SIG-M5 treated with dmso at 0.1 percent for 504 hours (cell line): Measurements from ENCODE around the gene GADD45G.

Source experiments
- DNase-seq: peaks from one replicate; lab custom pipeline; 2025; ENCODE audit not compliant: unreplicated experiment; lab: John Stamatoyannopoulos, UW

GADD45G gene

GRCh38 chr9:89629081-89629976, 24.5 kb downstream of the GADD45G start:
- no peak for DNase-seq

DNA sequence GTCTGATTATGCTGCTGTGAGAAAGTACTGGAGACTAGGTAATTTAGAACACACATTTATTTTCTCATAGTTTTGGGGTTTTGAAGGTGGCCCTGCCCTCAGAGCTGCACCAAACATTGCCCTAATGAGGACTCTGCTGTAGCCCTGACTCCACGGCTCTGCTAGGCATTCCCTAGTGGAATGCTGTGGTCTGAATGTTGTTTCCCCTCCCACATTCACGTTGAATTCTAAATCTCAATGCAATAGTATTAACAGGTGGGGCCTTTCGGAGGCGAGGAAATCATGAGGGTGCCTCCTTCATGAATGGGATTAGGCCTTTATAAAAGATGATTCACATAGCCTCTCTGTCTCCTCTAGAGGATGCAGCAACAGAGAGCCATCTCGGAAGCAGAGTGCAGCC, 25.7 kb downstream of the GADD45G start:
- DNase-seq = no peak

DNA sequence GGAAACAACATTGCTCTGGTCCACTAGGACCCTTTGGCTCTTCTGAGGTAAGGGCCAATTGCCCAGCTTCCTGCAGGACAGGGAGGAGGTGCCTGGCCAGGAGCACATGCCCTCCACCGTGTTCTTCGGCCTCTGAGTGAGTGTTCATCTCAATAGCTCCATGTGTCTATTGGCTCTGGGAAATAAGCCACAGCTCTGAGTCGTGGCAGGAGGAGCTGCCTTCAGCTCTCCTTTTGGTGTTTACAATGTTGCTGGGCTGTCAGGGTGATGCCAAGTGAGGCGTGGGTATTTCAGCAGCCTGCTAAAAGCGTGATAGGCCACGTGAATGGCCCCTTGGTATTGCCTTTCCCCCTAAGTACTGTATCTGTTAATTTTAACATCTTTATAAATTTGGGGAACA, 26.6 kb downstream of the GADD45G start:
- DNase-seq = no peak

DNA sequence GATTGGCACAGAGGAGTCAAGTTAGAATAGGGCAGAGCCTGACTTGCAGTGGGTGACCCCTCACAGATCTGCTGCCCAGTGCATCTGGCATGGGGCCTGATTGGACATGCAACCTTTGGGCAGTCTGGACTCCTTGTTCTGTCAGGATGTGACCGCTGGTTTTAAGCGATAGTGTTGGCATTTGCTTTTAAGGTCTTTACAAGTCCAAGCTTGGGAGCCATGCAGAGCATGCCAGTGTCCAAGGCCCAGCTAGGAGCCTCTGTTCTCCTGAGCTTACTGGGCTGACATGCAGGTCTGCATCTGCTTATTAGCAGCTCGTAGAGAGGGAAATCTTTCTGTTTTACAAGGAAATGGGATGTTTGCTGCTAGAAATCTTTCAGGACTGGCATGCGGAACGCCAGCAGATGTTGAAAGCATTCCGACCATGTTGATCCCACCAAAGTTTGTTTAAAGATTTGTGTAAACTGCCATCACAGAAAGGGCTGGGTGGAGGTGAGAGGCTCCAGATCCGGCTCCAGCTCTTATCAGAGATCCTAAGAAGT, 27.5 kb downstream of the GADD45G start:
- no peak for DNase-seq

GRCh38 chr9:89632736-89633135, 27.9 kb downstream of the GADD45G start:
- DNase-seq = no peak

DNA sequence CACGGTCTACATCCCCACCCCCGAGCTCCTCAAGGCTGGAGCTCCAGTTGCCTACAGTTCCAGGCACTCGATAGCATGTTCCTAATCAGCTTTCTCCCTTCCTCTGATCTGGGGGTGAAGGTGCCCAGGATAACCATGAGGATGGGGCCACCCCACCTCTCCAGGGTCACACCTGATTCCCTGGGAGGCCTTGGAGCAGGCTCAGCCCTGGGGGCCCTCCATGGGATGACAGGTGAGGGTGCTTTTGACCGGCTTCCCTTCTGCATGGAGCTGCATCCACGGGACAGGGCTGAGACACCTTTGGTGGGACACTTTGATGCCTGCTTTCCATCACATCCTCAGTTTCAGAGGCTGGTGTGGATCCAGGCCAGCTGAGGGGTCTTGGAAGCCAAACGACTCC, 28.6 kb downstream of the GADD45G start:
- DNase-seq = no peak

GRCh38 chr9:89633920-89634319, 29.1 kb downstream of the GADD45G start:
- DNase-seq = no peak

GRCh38 chr9:89634995-89635742, 30.4 kb downstream of the GADD45G start:
- DNase-seq = no peak

- DNase-seq = no peak
These were observed 31.0 kb downstream of the GADD45G start for GRCh38 chr9:89635816-89636215.

GRCh38 chr9:89637787-89638186, 33.0 kb downstream of the GADD45G start:
- DNase-seq = no peak

- no peak for DNase-seq
These were observed 33.5 kb downstream of the GADD45G start for GRCh38 chr9:89638359-89638758.

DNA sequence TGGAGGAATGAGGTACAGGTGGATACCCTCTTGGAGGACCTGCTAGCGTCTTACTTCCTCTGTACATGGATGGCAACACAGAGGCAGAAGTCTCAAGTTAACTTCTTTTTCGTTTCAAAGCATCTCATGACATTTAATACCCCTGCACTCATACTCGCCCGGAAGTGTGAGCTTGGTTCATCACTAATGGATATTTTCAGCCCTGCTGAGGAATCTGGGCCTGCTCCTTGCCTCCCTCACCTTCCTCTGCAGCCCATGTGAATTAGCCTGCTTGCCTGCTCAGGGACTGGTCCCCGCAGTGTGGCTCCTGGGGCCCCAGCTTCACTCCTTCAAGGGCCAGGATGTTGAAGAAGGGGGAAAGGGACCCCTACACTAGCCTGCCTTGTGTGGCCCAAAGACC, 34.1 kb downstream of the GADD45G start:
- DNase-seq = no peak

- no peak for DNase-seq
These were observed 34.6 kb downstream of the GADD45G start for GRCh38 chr9:89639367-89639795.

GRCh38 chr9:89639961-89640360, 35.1 kb downstream of the GADD45G start:
- no peak for DNase-seq

- no peak for DNase-seq
These were observed 35.5 kb downstream of the GADD45G start for GRCh38 chr9:89640361-89640760.

DNA sequence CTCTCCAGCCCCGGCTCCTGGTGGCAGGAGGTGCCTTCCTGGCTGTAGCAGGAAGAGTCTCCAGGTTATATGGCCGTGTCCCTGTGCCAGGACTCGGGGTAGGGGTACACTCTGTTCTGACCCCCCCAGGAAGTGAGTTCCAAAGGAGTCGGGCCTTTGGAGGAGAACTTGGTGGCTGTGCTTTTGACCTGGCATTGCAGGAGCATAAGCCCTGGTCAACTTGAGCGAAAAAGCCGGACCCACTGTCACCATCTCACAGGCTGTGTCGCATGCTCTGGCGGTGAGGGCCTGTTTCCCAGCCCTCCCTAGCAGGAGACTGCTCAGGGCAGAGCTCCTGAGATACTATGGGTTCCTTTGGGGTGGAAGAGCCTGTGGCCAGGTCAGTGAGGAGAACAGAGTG, 36.0 kb downstream of the GADD45G start:
- DNase-seq = no peak

GRCh38 chr9:89641980-89642379, 37.2 kb downstream of the GADD45G start:
- no peak for DNase-seq

- DNase-seq = no peak
These were observed 38.0 kb downstream of the GADD45G start for GRCh38 chr9:89642789-89643188.

GRCh38 chr9:89646189-89646939, 41.6 kb downstream of the GADD45G start:
- DNase-seq = no peak

DNA sequence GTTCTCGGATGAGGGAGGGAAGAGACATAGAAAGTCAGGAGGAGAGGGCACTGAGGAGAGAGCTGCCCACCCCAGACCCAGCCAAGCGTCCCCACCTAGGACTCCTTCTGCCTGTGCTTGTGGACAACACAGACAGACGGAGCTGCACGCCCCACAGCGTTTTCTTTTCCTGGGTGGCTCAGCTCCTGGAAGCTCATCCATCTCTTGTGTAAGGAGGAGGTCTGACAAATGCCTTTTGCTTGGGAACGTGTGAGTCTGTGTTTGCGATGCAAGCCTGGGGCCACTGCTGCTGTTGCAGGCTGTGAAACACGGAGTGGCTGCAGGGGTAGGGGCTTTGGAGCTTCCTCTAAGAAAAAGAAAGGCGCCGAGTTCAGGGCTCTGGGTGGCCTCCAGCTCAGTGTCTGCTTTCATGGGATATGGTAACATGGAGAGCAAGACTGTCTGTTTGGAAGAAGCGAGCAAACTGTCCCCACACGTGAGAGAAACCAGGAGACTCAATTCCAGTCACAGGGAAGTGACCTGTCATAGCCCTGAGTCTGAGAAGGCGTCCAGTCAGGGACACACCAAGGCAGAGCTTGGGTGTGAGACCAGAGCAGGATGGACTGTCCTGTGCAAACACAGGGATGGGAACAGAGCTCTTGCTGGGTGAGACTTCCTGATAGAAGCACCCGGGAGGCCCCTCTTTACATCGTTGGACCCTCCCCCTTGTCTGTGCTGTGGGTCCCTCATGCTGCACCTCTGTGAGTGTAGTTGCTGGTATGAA, 42.7 kb downstream of the GADD45G start:
- no peak for DNase-seq
